ENCODE data around the gene EMC8. TPM values are rescaled to one million over a fixed set of nuclear protein-coding genes. Genes with fewer than 3 reads are reported as not detected.

EMC8 gene
- total RNA-seq (10 to 100 TPM; 36.9 to 38.7 TPM), polyA plus RNA-seq (10 to 100 TPM; 21.6 to 28.6 (median 27.2) TPM), total RNA-seq (22.1 to 51.7 (median 36.8) reads per million in 6 experiments)

DNA sequence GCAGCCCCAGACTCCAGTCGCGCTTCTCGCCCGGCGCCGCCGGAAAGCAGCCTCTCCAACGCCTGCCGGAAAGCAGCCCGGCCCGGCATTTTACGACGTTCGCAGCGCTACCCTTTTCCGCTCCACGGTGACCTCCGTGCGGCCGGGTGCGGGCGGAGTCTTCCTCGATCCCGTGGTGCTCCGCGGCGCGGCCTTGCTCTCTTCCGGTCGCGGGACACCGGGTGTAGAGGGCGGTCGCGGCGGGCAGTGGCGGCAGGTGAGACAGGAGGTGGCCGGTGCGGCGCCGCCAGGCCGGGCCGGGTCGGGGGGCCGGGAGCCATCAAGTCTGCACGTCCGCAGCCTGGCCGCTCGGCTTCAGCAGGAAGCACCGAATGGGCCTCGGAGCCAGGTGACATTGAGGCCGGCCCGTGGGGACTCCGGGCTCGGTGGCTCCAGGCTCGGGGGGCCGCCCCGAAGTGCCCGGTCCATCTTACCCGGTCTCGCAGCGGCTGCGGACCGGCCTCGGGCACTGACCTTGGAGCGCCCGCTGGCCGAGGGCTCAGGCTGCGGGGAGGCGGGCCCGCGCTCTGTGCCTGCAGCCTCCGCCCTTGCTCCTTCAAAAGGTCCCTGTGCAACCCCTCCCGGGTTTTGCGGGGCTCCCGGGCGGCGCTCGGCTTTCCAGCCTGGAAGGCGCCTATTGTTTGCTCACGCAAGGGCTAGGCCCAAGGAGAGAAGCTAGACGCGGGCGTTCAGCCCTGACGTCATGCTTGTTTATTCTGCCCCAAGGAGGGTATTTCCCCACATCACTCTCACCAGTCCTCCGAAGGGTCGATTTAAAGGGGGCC is at the start of gene EMC8, which contains the start of gene COX4I1:
TSS of gene EMC8 (minus strand) at position 48 of the 824 bp plus-strand sequence. CDS start 249 bp downstream, outside the sequence.
TSS of gene COX4I1 (plus strand) at position 199 of the 824 bp plus-strand sequence. CDS start 1,511 bp downstream, outside the sequence.
- Mint-ChIP-seq H3K36me3 (peaks cover 3 to 63% (median 17%) of the 10 kb centered on the region in 3 donors), H3K4me1 (peaks cover 38 to 76% (median 65%) of the 10 kb centered on the region in 4 donors), H3K9me3 (no peaks in the 10 kb centered on the region), H3K4me3 (peak within 1 kb of the TSS; percentile 83 to 94 (median 89)), H3K27ac (peak within 1 kb of the TSS; percentile 90 to 99 (median 96)), H3K27me3 (no peaks in the 10 kb centered on the region)
- POLR2A ChIA-PET = interaction anchor here (2.6 kb wide), 1 partner anchor 10 kb away, joined by 19 read pairs; no protein-coding TSS in a partner anchor
- DNase-seq (peak; percentile 85 to 95 (median 90)), ATAC-seq (peak; percentile 85 to 87)

DNA sequence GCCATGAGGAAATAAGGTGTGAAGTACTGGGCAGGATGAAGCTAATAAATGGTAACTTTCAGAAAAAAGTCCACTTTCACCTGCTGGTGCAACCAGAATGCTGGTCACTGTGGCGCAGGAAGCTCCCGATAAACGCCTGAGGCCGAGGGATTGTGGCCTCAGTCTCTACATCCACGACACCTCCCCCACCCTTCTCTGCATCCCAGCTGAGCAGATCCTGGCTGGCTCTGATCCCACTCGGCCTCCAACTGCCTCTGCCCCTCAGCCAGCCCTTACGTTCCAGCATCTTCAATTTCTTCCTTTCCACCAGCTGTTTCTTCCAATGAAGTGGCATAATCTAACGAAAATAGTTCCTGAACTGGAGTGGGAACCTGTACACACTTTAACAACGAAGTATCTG is 49.6 kb upstream of the EMC8 start:
- DNase-seq = no peak
- Mint-ChIP-seq H3K4me1 (peaks cover 17 to 21% (median 19%) of the 10 kb centered on the region in 4 donors), H3K36me3 (no peaks in the 10 kb centered on the region), H3K27ac (peak overlapping the region in 1 of 10 donors; percentile 10), H3K27me3 (peaks cover 5 to 33% (median 13%) of the 10 kb centered on the region in 5 donors), H3K9me3 (no peaks in the 10 kb centered on the region), H3K4me3 (no peak overlapping the region)
- POLR2A ChIA-PET = no interaction called here
- ATAC-seq = no peak

DNA sequence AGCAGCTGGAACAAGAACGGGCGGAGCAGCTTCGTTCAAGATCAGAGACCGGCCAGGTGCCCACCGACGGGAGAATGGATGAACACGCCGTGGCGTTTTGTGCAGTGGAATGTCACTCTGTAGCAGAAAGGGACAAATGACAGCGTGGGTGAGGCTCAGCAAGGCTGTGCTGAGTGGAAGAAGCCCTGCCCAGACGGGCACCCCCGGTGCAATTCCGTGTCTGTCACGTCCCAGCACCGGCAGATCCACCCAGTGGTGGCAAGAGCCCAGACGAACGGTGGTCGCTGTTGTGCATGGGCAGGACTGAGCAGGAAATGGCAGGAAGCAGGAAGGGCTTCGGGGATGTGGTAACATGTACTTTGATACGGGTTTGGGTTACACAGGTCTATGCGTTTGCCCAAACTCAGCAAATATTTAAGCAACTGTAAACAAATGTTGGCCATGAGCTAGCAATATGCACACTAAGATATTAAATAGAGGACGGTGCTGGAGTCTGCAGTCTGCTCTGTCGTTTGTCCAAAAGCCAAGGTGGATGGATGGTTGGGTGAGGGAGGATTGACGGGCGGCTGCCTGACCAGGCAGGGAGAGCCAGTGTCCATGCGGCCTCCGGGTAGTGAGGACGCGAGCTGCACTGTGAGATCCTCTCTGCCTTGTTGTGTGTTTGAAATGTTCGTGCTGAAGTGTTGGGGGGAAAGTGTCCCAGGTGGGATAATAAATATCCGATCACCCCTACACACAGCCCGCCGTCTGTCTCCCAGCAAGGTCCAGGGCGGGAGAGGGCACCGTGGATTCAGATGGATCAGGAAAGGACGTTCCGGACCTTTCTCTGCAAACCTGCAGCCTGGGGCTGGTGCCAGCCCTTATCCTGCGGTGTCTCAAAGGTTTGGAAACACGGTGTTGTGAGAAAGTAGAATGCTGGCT is 48.6 kb upstream of the EMC8 start:
- Mint-ChIP-seq H3K36me3 (no peaks in the 10 kb centered on the region), H3K9me3 (peaks cover 0 to 1% (median 0%) of the 10 kb centered on the region in 9 donors), H3K27me3 (peaks cover 7 to 33% (median 13%) of the 10 kb centered on the region in 5 donors), H3K4me1 (peaks cover 10 to 21% (median 19%) of the 10 kb centered on the region in 4 donors), H3K4me3 (no peak overlapping the region), H3K27ac (peak overlapping the region in 3 of 10 donors; percentile 16 to 56 (median 41))
- ATAC-seq = no peak
- DNase-seq = no peak
- POLR2A ChIA-PET = interaction anchor here (0.6 kb wide), 1 partner anchor 75 kb away, joined by 3 read pairs; no protein-coding TSS in a partner anchor

DNA sequence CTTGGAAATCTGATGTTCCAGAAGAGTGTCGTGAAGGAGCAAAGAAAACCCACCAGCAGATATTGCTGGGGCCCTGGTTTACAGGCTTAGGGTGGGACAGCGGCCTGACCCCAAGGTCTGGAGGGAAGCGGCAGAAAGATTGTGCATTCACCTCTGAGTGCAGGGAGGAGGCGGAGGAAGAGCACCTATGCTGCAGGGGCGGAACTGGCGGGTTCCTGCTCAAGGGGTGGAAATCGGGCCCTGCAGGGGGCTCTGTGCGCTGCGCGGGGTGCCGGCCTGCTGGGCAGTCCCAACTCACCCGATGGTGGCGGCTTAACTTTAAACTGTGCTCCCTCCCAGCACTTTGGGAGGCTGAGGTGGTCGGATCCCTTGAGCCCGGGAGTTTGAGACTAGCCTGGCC is 47.7 kb upstream of the EMC8 start:
- Mint-ChIP-seq H3K9me3 (peaks cover 0 to 2% (median 0%) of the 10 kb centered on the region in 9 donors), H3K4me3 (no peak overlapping the region), H3K27me3 (peaks cover 7 to 33% (median 13%) of the 10 kb centered on the region in 5 donors), H3K27ac (peak overlapping the region in 1 of 10 donors; percentile 80), H3K36me3 (no peaks in the 10 kb centered on the region), H3K4me1 (peaks cover 10 to 21% (median 19%) of the 10 kb centered on the region in 4 donors)
- POLR2A ChIA-PET = no interaction called here
- ATAC-seq = no peak
- DNase-seq = no peak

DNA sequence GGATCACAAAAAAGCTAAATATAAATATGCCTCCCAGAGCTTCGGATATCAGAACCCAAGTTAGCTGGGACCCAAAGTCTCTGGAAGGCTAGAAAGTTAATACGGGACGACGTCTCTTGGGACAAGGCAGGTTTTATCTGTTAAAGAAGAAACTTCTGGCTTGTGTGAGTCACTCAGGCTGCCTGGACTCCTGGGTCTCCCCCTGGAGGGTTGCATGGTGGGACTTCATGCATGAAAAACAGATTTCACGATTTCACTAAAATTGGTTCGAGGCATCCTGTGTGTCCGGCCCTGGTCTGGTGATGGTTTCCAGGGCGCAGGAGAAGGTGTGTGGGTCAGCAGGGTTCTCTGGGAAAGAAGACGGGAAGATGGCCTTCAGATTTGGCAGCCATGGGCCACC is 47.1 kb upstream of the EMC8 start:
- H3K27me3 Mint-ChIP-seq = peaks cover 7 to 33% (median 13%) of the 10 kb centered on the region in 5 donors
- H3K9me3 Mint-ChIP-seq = peaks cover 0 to 2% (median 0%) of the 10 kb centered on the region in 9 donors
- no peak overlapping the region for H3K4me3 Mint-ChIP-seq
- no peak overlapping the region for H3K27ac Mint-ChIP-seq
- no peak for ATAC-seq
- POLR2A ChIA-PET = no interaction called here
- DNase-seq = no peak
- H3K36me3 Mint-ChIP-seq = no peaks in the 10 kb centered on the region
- H3K4me1 Mint-ChIP-seq = peaks cover 10 to 21% (median 19%) of the 10 kb centered on the region in 4 donors

DNA sequence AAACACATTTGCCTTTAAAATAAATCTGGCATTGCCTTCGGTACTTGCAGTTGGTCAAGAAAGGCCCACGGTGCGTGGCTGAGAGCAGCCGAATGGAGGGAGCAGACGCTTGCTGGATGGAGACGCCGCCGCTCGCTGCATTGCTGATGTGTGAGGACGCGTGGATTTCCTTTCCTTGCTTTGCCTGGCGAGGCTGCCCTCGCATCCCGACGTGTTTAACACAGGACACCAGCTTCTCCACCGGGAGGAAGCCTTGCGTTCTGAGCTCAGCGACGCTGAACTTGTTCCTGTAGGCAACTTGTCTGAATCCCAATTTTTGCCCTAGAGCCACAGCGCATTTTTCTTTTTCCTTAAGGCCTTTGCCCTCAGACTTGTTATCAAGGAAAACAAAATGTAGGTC is 45.9 kb upstream of the EMC8 start:
- Mint-ChIP-seq H3K27me3 (peaks cover 7 to 22% (median 13%) of the 10 kb centered on the region in 5 donors), H3K9me3 (peaks cover 0 to 2% (median 0%) of the 10 kb centered on the region in 9 donors), H3K27ac (peak overlapping the region in 1 of 10 donors; percentile 1), H3K4me3 (no peak overlapping the region), H3K36me3 (no peaks in the 10 kb centered on the region), H3K4me1 (peaks cover 9 to 21% (median 19%) of the 10 kb centered on the region in 4 donors)
- ATAC-seq = no peak
- no peak for DNase-seq
- POLR2A ChIA-PET = no interaction called here

DNA sequence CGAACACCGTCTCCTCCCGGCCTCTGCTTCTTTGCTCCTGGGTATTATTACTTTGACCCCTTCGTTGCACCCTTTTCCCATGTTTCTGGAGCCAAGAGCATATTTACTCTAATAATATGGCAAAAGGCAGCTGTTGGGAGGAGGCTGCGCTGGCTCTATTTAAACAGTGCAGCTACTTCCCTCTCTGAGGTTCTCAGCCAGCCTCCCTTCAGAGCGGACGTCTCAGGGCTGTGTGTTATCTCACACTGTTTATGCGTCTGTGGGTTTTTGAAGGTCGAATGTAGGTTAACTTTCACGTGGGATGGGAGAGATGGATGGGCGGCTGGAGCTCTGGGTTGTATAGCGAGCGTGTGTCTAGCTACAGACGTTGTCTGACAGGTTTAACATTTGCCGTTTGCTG is 45.4 kb upstream of the EMC8 start:
- Mint-ChIP-seq H3K9me3 (peaks cover 0 to 2% (median 0%) of the 10 kb centered on the region in 9 donors), H3K36me3 (no peaks in the 10 kb centered on the region), H3K4me3 (no peak overlapping the region), H3K27ac (peak overlapping the region in 6 of 10 donors; percentile 0 to 44 (median 20)), H3K27me3 (peaks cover 7 to 23% (median 14%) of the 10 kb centered on the region in 5 donors), H3K4me1 (peaks cover 9 to 21% (median 19%) of the 10 kb centered on the region in 4 donors)
- ATAC-seq (peak in 1 of 2 donors; percentile 52), DNase-seq (no peak)
- POLR2A ChIA-PET = no interaction called here

DNA sequence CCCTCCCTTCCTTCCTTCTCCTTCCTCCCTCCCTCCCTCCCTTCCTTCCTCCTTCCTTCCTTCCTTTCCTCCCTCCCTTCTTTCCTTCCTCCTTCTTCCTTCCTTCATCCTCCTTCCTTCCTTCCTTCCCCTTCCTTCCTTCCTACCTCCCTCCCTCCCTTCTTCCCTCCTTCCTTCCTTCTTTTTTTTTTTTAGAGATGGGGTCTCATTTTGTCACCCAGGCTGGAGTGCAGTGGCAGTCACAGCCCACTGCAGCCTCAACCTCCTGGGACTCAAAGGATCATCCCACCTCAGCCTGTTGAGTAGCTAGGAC is 44.8 kb upstream of the EMC8 start:
- Mint-ChIP-seq H3K4me3 (no peak overlapping the region), H3K36me3 (no peaks in the 10 kb centered on the region), H3K27ac (peak overlapping the region in 1 of 10 donors; percentile 1), H3K9me3 (peaks cover 0 to 2% (median 0%) of the 10 kb centered on the region in 9 donors), H3K27me3 (peaks cover 5 to 26% (median 16%) of the 10 kb centered on the region in 5 donors), H3K4me1 (peaks cover 9 to 21% (median 18%) of the 10 kb centered on the region in 4 donors)
- POLR2A ChIA-PET = no interaction called here
- ATAC-seq = no peak
- DNase-seq = no peak

DNA sequence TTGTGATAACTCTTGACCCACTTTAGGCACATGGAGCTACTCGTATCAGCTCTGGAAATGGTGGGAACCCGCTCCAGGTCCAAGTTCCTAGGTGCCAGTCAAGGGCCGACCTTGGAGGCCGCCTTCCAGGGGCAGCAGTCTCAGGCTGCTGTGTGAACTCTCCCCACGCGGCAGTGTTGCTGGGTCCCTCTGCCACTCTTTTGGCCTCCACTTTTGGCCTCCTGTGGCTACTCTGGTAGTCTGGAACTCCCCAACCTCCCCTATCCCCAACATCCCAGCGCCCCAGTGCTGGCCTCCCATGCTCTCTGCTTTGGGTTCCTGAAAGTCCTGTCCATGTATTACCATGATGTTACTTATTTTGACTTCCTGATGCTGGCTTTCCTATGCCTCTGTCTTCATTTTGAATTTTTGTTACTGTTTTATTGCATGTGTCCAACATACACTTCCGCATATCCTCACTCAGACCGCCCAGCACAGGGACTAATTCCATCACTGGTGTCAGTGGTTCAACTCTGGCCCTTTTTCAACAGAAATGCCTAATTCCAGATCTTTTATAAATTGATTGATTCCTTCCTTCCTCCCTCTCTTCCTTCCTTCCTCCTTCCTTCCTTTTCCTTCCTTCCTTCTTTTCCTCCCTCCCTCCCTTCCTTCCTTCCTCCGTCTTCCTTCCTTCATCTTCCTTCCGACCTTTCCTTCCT is 44.3 kb upstream of the EMC8 start:
- DNase-seq = no peak
- Mint-ChIP-seq H3K9me3 (peaks cover 0 to 2% (median 0%) of the 10 kb centered on the region in 9 donors), H3K36me3 (no peaks in the 10 kb centered on the region), H3K27me3 (peaks cover 5 to 31% (median 20%) of the 10 kb centered on the region in 5 donors), H3K4me3 (peak overlapping the region in 1 of 10 donors; percentile 6), H3K27ac (no peak overlapping the region), H3K4me1 (peaks cover 9 to 21% (median 18%) of the 10 kb centered on the region in 4 donors)
- no peak for ATAC-seq
- POLR2A ChIA-PET = no interaction called here

DNA sequence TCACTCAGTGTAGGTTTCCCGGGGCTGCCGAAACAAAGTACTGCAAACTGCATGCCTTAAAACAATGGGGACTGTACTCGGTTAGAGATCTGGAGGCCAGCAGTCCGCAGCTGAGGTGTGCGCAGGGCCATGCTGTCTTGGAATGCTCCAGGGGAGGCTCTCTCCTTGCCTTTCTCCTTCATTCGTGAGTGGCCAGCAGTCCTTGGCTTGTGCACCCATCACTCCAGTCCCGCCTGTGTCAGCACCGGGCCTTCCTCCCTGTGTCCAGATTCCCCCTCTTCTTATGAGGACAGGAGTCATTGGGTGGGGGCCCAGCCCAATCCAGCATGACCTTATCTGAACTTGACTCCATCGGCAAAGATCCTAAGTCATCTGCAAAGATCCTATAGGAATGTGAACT is 43.5 kb upstream of the EMC8 start:
- Mint-ChIP-seq H3K4me1 (peaks cover 9 to 18% (median 14%) of the 10 kb centered on the region in 4 donors), H3K27ac (no peak overlapping the region), H3K27me3 (peaks cover 5 to 34% (median 20%) of the 10 kb centered on the region in 5 donors), H3K36me3 (no peaks in the 10 kb centered on the region), H3K9me3 (peaks cover 0 to 2% (median 0%) of the 10 kb centered on the region in 9 donors), H3K4me3 (no peak overlapping the region)
- ATAC-seq = no peak
- POLR2A ChIA-PET = no interaction called here
- DNase-seq = no peak

DNA sequence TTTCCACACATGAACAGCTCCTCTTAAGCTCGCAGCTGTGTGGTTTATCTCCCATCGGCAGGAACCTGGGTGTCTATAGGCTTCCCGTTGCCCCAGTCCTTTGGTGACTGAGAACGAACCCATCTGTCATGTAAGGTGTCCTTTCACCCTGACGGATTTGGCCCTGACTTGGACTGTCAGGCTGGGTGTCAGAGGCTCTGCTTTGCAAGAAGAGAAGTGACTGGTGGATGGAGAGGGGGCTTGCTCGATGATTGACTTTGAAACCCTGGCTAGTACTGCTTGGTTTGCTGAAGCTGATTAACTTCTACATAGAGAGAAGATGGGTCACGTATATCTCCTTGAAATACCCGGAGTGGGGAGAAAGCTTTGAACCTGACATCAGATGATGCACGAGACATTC is 43.1 kb upstream of the EMC8 start:
- ATAC-seq (no peak), DNase-seq (no peak)
- Mint-ChIP-seq H3K9me3 (peaks cover 0 to 2% (median 0%) of the 10 kb centered on the region in 9 donors), H3K36me3 (no peaks in the 10 kb centered on the region), H3K27ac (no peak overlapping the region), H3K27me3 (peaks cover 7 to 34% (median 20%) of the 10 kb centered on the region in 5 donors), H3K4me1 (peaks cover 9 to 14% (median 11%) of the 10 kb centered on the region in 4 donors), H3K4me3 (no peak overlapping the region)
- POLR2A ChIA-PET = no interaction called here

DNA sequence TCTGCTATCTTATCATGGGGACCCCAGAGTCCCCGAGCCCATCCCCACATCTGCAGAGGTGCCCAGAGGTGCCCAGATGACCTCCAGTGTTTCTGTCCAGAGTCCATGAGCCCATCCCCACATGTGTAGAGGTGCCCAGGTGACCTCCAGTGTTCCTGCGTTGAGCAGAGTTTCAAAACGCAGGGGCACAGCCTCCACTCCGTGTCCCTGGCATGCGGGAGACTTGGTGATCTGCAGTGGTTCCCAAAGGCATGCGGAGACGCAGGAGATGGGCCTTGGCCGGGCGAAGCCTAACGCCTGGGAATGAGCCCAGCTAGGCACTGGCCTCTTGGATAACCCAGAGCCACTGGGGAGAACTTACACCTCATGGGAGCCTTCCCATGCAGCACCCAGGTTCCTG is 41.5 kb upstream of the EMC8 start:
- no peak for DNase-seq
- Mint-ChIP-seq H3K27ac (no peak overlapping the region), H3K9me3 (peaks cover 0 to 2% (median 0%) of the 10 kb centered on the region in 9 donors), H3K27me3 (peaks cover 10 to 37% (median 18%) of the 10 kb centered on the region in 5 donors), H3K4me3 (no peak overlapping the region), H3K4me1 (peaks cover 7 to 12% (median 7%) of the 10 kb centered on the region in 4 donors), H3K36me3 (no peaks in the 10 kb centered on the region)
- POLR2A ChIA-PET = no interaction called here
- ATAC-seq = no peak

Data from naive thymus-derived CD8-positive, alpha-beta T cell (primary cell).